DOHH2 (cell line): ENCODE results near the gene CEP85L.

ENCODE experiments used
- H3F3A ChIP-seq: fragments of 200-600 bp; sonication (generic), shearing (Covaris generic); 2 replicates; pipeline ENCODE4 v1.6.0; 2016; ENCODE audit warnings: antibody characterized with exemption, mild to moderate bottlenecking; ENCODE audit not compliant: control insufficient read depth, insufficient read depth
- H3K27ac ChIP-seq: fragments of 200-600 bp; sonication (generic); 2 replicates; pipeline ENCODE4 v1.5.1; 2014; ENCODE audit warnings: low read depth, mild to moderate bottlenecking, low read length, moderate library complexity
- H3K27me3 ChIP-seq: fragments of 200-600 bp; sonication (generic); 2 replicates; pipeline ENCODE4 v1.6.1; 2014; ENCODE audit warnings: mild to moderate bottlenecking, low read length, mixed read lengths; ENCODE audit not compliant: control insufficient read depth
- H3K36me3 ChIP-seq: fragments of 200-600 bp; sonication (generic); 2 replicates; pipeline ENCODE4 v1.6.1; 2014; ENCODE audit warnings: mild to moderate bottlenecking, low read length, moderate library complexity, mixed read lengths; ENCODE audit not compliant: control insufficient read depth
- H3K4me1 ChIP-seq: fragments of 200-600 bp; sonication (generic); 2 replicates; pipeline ENCODE4 v1.6.1; 2014; ENCODE audit warnings: mild to moderate bottlenecking, low read length, mixed read lengths; ENCODE audit not compliant: control insufficient read depth
- H3K4me2 ChIP-seq: fragments of 200-600 bp; sonication (generic); 2 replicates; pipeline ENCODE4 v1.6.0; 2014; ENCODE audit warnings: mild to moderate bottlenecking, low read length, moderate library complexity
- H3K4me3 ChIP-seq: fragments of 200-600 bp; sonication (generic); 2 replicates; pipeline ENCODE4 v1.5.1; 2014; ENCODE audit warnings: mild to moderate bottlenecking, low read length, mixed read lengths
- H3K79me2 ChIP-seq: fragments of 200-600 bp; sonication (generic); 2 replicates; pipeline ENCODE4 v1.6.1; 2014; ENCODE audit warnings: mild to moderate bottlenecking, low read length, mixed read lengths; ENCODE audit not compliant: control insufficient read depth
- H3K9me2 ChIP-seq: fragments of 200-600 bp; sonication (generic); replicated peaks from 2 replicates; pipeline ENCODE4 v1.6.1; 2014; ENCODE audit warnings: mild to moderate bottlenecking, low read length, mixed read lengths; ENCODE audit not compliant: control insufficient read depth
- H3K9me3 ChIP-seq: fragments of 200-600 bp; sonication (generic); 2 replicates; pipeline ENCODE4 v1.6.1; 2014; ENCODE audit warnings: antibody characterized with exemption, low read length, mixed read lengths; ENCODE audit not compliant: control insufficient read depth, insufficient read depth
- H4K20me1 ChIP-seq: fragments of 200-600 bp; sonication (generic); 2 replicates; pipeline ENCODE4 v1.6.0; 2014; ENCODE audit warnings: low read depth, mild to moderate bottlenecking, antibody characterized with exemption, low read length, moderate library complexity; ENCODE audit not compliant: control insufficient read depth, insufficient read depth
- EZH2phosphoT487 ChIP-seq: fragments of 200-600 bp; sonication (generic); IDR thresholded peaks from 2 replicates; pipeline ENCODE4 v1.6.1; 2017; ENCODE audit warnings: borderline replicate concordance, mild to moderate bottlenecking, antibody characterized with exemption, low read length, moderate library complexity, mixed read lengths
- TF ChIP-seq, protein P1 (sequence below): fragments of 200-600 bp; sonication (generic); IDR thresholded peaks from one replicate; pipeline ENCODE4 v1.5.1; 2014; ENCODE audit warnings: antibody characterized with exemption, mild to moderate bottlenecking, low read depth, low read length; ENCODE audit not compliant: poor library complexity, severe bottlenecking

The CEP85L gene

DNA sequence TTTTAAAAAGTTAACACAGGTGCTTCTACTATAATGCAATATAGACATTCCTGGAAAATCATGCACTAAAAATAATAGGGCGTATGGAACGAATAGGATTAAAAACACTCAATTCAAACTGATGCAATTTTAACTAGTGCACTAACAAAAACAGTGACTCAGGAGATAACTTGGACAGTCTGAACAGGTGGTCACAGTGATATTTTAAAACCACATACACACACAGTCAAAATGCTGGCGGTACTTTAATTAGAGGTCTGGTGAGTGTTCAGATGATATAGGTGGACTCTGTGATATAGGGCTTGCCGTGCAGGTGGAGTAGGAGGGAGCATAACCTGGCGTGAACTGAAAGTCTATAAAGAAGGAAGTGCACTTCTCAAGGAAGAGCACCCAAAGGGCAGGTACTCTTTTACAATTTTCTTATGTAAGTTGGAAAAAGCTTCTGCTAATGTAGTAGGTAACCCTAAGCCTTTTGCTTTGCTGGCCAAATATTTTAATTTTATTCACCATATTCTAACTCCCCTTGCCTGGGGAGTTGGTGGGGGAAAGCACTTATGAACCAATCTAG lies 145.2 kb downstream of the CEP85L start:
- Histone ChIP-seq H3K4me1 (no peaks in the 10 kb centered on the region), H3K9me2 (no peaks in the 10 kb centered on the region), H3K4me3 (no peak overlapping the region), H3K27me3 (no peaks in the 10 kb centered on the region), H3F3A (no peaks in the 10 kb centered on the region), H3K36me3 (no peaks in the 10 kb centered on the region), H3K9me3 (no peaks in the 10 kb centered on the region), H3K27ac (no peak overlapping the region), H4K20me1 (no peaks in the 10 kb centered on the region), H3K4me2 (no peak overlapping the region), H3K79me2 (no peaks in the 10 kb centered on the region)
- TF ChIP-seq, protein P1, sequence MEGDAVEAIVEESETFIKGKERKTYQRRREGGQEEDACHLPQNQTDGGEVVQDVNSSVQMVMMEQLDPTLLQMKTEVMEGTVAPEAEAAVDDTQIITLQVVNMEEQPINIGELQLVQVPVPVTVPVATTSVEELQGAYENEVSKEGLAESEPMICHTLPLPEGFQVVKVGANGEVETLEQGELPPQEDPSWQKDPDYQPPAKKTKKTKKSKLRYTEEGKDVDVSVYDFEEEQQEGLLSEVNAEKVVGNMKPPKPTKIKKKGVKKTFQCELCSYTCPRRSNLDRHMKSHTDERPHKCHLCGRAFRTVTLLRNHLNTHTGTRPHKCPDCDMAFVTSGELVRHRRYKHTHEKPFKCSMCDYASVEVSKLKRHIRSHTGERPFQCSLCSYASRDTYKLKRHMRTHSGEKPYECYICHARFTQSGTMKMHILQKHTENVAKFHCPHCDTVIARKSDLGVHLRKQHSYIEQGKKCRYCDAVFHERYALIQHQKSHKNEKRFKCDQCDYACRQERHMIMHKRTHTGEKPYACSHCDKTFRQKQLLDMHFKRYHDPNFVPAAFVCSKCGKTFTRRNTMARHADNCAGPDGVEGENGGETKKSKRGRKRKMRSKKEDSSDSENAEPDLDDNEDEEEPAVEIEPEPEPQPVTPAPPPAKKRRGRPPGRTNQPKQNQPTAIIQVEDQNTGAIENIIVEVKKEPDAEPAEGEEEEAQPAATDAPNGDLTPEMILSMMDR = no peak
- no peak for TF ChIP-seq EZH2phosphoT487

DNA sequence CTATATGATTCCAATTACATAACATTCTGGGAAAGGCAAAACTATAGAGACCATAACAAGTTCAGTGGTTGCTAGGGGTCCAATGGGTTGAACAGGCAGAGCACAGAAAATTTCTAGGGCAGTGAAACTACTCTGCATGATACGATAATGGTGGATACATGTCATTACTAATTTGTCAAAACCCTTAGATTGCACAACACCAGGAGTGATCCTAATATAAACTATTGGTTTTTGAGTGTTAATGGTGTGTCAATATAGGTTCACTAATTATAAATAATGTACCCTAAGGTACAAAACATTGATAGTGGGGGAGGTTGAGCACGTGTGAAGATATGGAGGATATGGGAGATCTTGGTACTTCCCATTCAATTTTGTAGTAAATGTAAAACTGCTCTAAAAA lies 145.7 kb downstream of the CEP85L start:
- no peaks in the 10 kb centered on the region for H3K79me2 ChIP-seq
- H3K4me3 ChIP-seq = no peak overlapping the region
- TF ChIP-seq EZH2phosphoT487 = no peak
- TF ChIP-seq, protein P1 = no peak
- H3F3A ChIP-seq = no peaks in the 10 kb centered on the region
- H3K27me3 ChIP-seq = no peaks in the 10 kb centered on the region
- H3K4me2 ChIP-seq = no peak overlapping the region
- H4K20me1 ChIP-seq = no peaks in the 10 kb centered on the region
- no peaks in the 10 kb centered on the region for H3K4me1 ChIP-seq
- no peaks in the 10 kb centered on the region for H3K36me3 ChIP-seq
- H3K9me2 ChIP-seq = no peaks in the 10 kb centered on the region
- H3K27ac ChIP-seq = no peak overlapping the region
- H3K9me3 ChIP-seq = no peaks in the 10 kb centered on the region

DNA sequence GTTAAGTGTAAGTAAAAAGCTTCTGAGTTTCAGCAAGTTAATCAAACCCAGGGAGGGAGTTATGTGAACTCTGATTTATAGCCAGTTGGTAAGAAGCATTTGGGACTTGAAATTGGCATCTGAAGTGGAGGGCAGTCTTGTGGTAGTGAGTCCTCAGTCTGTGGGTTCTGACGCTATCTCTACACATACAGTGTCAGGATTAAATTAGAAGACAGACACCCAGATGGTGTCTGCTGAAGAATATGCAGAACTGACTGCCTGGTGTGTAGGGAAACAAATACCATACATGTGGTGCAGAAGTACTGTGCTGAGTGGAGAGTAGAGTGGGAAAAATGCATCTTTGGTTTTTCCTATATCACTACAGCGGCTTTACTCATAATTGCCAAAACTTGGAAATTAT lies 146.8 kb downstream of the CEP85L start:
- no peaks in the 10 kb centered on the region for H3K27me3 ChIP-seq
- H3K4me2 ChIP-seq = no peak overlapping the region
- H3K4me3 ChIP-seq = no peak overlapping the region
- no peaks in the 10 kb centered on the region for H4K20me1 ChIP-seq
- no peaks in the 10 kb centered on the region for H3K36me3 ChIP-seq
- H3K4me1 ChIP-seq = no peaks in the 10 kb centered on the region
- no peaks in the 10 kb centered on the region for H3K9me3 ChIP-seq
- no peak overlapping the region for H3K27ac ChIP-seq
- H3K9me2 ChIP-seq = no peaks in the 10 kb centered on the region
- H3K79me2 ChIP-seq = no peaks in the 10 kb centered on the region
- H3F3A ChIP-seq = no peaks in the 10 kb centered on the region
- TF ChIP-seq EZH2phosphoT487 = no peak
- TF ChIP-seq, protein P1 = no peak
